Left ventricle myocardium inferior (tissue), 1 donor: ENCODE data around the gene DNAH8. TPM values are rescaled to one million over a fixed set of nuclear protein-coding genes. Genes with fewer than 3 reads are reported as not detected.

Source experiments
- DNase-seq: peaks from one replicate; pipeline ENCODE4 v3.0.0-alpha.2; 2020
- H3K27ac ChIP-seq: fragments of 200-600 bp; replicated peaks from 2 replicates; pipeline ENCODE4 v1.8.0; 2021
- H3K27me3 ChIP-seq: fragments of 200-600 bp; 2 replicates; pipeline ENCODE4 v1.8.0; 2021; ENCODE audit warnings: low read depth
- H3K36me3 ChIP-seq: fragments of 200-600 bp; 2 replicates; pipeline ENCODE4 v1.8.0; 2021
- H3K4me1 ChIP-seq: fragments of 200-600 bp; 2 replicates; pipeline ENCODE4 v1.8.0; 2021
- H3K4me3 ChIP-seq: fragments of 200-600 bp; 2 replicates; pipeline ENCODE4 v1.8.0; 2021; ENCODE audit warnings: mild to moderate bottlenecking, moderate library complexity
- H3K9me3 ChIP-seq: fragments of 200-600 bp; replicated peaks from 2 replicates; pipeline ENCODE4 v1.8.0; 2021
- CTCF ChIP-seq: fragments of 200-600 bp; IDR thresholded peaks from 2 replicates; pipeline ENCODE4 v1.8.0; 2021; ENCODE audit warnings: antibody characterized with exemption, mild to moderate bottlenecking, borderline replicate concordance
- intact Hi-C: fragments of 100-400 bp; cut with micrococcal nuclease; formaldehyde crosslinking; loops from one replicate; pipeline ENCODE4 v1.11.0; 2022
- total RNA-seq: library from RNA; stranded (reverse); fragmentation: NEBNext Ultra II Directional; extraction: Animal tissue kit (Norgen Biotek cat#: 25700); gene quantifications from one replicate; pipeline ENCODE4 v1.2.1, GENCODE V29; 2021
- donor health status: DM: no; HTN: yes; CAD: no; lungs with severe emphysema.

DNAH8 gene
- total RNA-seq, 1 donor from 2014 or later: 0.03 TPM

- no peak overlapping the region for H3K27ac ChIP-seq
- no peak for DNase-seq
- intact Hi-C loops: loop anchor here (10.0 kb wide), 3 partner anchors 98 to 428 kb away; no protein-coding TSS in a partner anchor
Observed at GRCh38 chr6:38876475-38876874, 161.4 kb downstream of the DNAH8 start.

GRCh38 chr6:38877721-38878120 lies 162.6 kb downstream of the DNAH8 start:
- no peak for DNase-seq
- TF ChIP-seq CTCF: no peak
- Histone ChIP-seq H3K9me3 (peaks cover 19% of the 10 kb centered on the region), H3K27ac (no peak overlapping the region), H3K4me1 (no peaks in the 10 kb centered on the region), H3K36me3 (no peaks in the 10 kb centered on the region), H3K27me3 (peaks cover 5% of the 10 kb centered on the region), H3K4me3 (no peak overlapping the region)
- intact Hi-C loops: loop anchor here (10.0 kb wide), 3 partner anchors 97 to 427 kb away; no protein-coding TSS in a partner anchor

More at GRCh38 chr6:38876475-38876874, 161.4 kb downstream of the DNAH8 start:
- Histone ChIP-seq H3K4me3 (no peak overlapping the region), H3K27me3 (peaks cover 9% of the 10 kb centered on the region), H3K9me3 (peaks cover 19% of the 10 kb centered on the region), H3K4me1 (no peaks in the 10 kb centered on the region), H3K36me3 (no peaks in the 10 kb centered on the region)
- TF ChIP-seq CTCF: no peak

GRCh38 chr6:38882157-38882556 lies 167.0 kb downstream of the DNAH8 start:
- no peak overlapping the region for H3K27ac ChIP-seq
- no peak overlapping the region for H3K4me3 ChIP-seq
- H3K36me3 ChIP-seq: no peaks in the 10 kb centered on the region
- peaks cover 19% of the 10 kb centered on the region for H3K9me3 ChIP-seq
- DNase-seq: no peak
- H3K4me1 ChIP-seq: no peaks in the 10 kb centered on the region
- H3K27me3 ChIP-seq: peaks cover 30% of the 10 kb centered on the region
- intact Hi-C loops: no loop called here
- TF ChIP-seq CTCF: no peak

GRCh38 chr6:38897507-38897906 lies 182.4 kb downstream of the DNAH8 start:
- no peak for DNase-seq
- intact Hi-C loops: no loop called here
- peaks cover 65% of the 10 kb centered on the region for H3K27me3 ChIP-seq
- no peak overlapping the region for H3K4me3 ChIP-seq
- no peaks in the 10 kb centered on the region for H3K4me1 ChIP-seq
- H3K9me3 ChIP-seq: no peaks in the 10 kb centered on the region
- H3K27ac ChIP-seq: no peak overlapping the region
- TF ChIP-seq CTCF: no peak
- no peaks in the 10 kb centered on the region for H3K36me3 ChIP-seq

GRCh38 chr6:38901802-38902522 lies 186.9 kb downstream of the DNAH8 start:
- intact Hi-C loops: no loop called here
- Histone ChIP-seq H3K9me3 (no peaks in the 10 kb centered on the region), H3K4me3 (no peak overlapping the region), H3K27me3 (peaks cover 54% of the 10 kb centered on the region), H3K4me1 (no peaks in the 10 kb centered on the region), H3K27ac (no peak overlapping the region), H3K36me3 (no peaks in the 10 kb centered on the region)
- DNase-seq: no peak
- TF ChIP-seq CTCF: no peak
